Measurements from ENCODE around the gene SP9.
A peak's percentile ranks its signal among the peaks of the same experiment; 100 is the strongest.

The SP9 gene

DNA sequence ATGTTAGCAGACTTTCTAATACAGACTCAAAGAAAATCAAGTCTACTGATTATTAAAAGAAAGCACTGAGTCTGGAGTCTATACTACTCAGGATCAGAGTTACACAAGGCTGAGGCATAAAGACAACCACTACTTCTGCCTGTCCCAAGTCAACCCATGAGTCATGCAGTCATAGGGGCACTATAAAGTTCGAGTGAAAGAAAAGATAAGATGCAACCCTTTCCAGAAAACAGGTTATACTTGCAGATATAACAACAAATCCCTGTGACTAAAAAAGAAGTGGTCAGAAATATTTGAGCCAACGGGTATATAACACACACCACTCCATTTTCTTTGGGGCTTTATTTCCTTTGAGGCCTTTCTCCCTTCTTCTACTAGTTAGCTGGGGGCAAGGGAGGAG lies 42.2 kb downstream of the SP9 start:
- no peak overlapping the region for H3K4me3 ChIP-seq (ENCODE audit: low read depth, low read length)
- DNase-seq (ENCODE audit: low read depth), result peak; percentile 42
- TF ChIP-seq, protein P1, sequence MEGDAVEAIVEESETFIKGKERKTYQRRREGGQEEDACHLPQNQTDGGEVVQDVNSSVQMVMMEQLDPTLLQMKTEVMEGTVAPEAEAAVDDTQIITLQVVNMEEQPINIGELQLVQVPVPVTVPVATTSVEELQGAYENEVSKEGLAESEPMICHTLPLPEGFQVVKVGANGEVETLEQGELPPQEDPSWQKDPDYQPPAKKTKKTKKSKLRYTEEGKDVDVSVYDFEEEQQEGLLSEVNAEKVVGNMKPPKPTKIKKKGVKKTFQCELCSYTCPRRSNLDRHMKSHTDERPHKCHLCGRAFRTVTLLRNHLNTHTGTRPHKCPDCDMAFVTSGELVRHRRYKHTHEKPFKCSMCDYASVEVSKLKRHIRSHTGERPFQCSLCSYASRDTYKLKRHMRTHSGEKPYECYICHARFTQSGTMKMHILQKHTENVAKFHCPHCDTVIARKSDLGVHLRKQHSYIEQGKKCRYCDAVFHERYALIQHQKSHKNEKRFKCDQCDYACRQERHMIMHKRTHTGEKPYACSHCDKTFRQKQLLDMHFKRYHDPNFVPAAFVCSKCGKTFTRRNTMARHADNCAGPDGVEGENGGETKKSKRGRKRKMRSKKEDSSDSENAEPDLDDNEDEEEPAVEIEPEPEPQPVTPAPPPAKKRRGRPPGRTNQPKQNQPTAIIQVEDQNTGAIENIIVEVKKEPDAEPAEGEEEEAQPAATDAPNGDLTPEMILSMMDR (conservative IDR thresholded peaks at IDR 0.05; ENCODE audit: low read depth, low read length), result no peak

- no peak overlapping the region for H3K4me3 ChIP-seq (ENCODE audit: low read depth, low read length)
- TF ChIP-seq, protein P1 (conservative IDR thresholded peaks at IDR 0.05; ENCODE audit: low read depth, low read length), result no peak
- no peak for DNase-seq (ENCODE audit: low read depth)
Observed at GRCh38 chr2:174383796-174384195, 49.0 kb downstream of the SP9 start.

GRCh38 chr2:174385201-174385600 lies 50.4 kb downstream of the SP9 start:
- TF ChIP-seq, protein P1 (conservative IDR thresholded peaks at IDR 0.05; ENCODE audit: low read depth, low read length), result no peak
- no peak for DNase-seq (ENCODE audit: low read depth)
- H3K4me3 ChIP-seq (ENCODE audit: low read depth, low read length), result no peak overlapping the region

All from choroid plexus epithelial cell (primary cell).